GM21381 (cell line): ENCODE data around the gene DDX20.
"Not testable (repeated sequence)": the region's sequence is repeated elsewhere in the genome, so short reads cannot be mapped to it uniquely, and the experiment has no call there.

Experiments
- ATAC-seq: cut with Tn5 transposase; IDR thresholded peaks from one replicate; pipeline ENCODE4 v1.9.1; 2021; ENCODE audit warnings: mild to moderate bottlenecking, moderate library complexity; ENCODE audit not compliant: unreplicated experiment

The DDX20 gene

DNA sequence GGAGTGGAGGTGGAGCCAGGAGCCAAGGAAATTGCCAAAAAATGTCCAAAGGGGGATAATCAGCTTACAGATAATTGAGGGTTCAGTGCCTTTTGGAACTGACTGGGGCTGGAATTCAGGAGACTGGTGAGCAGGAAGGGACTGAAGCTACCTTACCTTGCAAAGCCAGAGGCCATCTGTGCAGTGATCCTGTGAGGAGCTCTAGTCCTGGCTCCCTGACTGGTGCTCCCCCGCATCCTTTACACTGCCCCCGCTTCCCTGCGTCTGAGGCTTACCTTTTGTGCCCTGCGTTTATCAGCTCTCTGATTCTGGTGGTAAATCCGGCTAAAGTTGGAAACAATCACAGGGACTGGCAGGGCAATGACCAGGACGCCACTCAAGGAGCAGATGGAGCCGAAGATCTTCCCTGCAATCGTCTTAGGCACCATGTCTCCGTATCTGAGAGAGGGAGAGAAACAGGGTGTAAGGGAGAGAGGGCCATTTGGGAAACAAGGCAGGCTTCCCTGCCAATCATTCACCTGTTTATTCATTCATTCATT, 31.0 kb downstream of the DDX20 start:
- no peak for ATAC-seq

DNA sequence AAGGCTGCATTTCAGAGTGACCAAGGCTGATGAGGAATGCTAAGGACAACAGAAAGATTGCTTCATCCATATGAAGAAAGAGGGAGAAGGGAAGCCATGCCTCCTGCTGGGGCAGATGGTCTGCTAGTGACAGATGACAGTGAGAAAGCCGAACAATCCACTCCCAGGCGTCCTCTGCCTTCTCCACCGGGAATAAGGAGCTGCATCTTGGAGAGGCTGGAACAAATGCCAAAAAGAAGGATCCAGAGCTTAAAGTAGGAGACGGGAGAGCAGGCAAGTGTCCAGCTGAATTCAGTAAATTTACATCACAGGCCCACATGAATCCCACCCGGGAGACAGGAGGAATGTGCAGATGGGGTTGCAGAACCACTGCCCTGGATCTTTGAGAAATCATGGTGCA, 33.4 kb downstream of the DDX20 start:
- ATAC-seq: no peak

DNA sequence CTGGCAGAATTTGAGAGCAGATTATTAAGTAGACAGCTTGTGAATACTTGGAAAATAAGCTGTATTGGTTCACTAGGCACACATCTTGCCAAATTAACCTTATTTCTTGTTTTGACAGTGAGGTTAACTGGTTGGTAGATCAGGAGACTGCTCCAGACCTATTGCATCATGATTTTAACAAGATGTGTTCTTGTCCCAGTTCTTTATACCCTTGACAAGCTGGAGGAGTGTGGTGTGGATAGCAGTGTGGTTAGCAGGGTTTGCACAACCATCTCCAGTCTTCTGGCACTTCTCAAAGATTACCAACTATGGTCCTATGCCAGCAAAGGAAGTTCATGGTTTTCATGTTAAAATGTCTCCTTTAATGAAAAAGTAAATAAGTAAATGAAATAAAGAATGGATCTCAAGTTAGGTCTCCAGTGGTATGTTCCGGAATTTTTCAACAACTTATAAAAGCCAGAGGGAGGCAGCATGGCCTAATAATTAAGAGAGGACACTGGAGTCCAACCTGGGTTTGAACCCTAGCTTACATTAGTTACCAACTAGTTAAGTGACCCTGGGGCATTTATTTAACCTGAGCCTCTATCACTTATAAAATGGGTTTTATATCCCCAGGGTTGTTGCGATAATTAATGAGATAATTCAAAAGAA, 34.1 kb downstream of the DDX20 start:
- ATAC-seq: no peak

DNA sequence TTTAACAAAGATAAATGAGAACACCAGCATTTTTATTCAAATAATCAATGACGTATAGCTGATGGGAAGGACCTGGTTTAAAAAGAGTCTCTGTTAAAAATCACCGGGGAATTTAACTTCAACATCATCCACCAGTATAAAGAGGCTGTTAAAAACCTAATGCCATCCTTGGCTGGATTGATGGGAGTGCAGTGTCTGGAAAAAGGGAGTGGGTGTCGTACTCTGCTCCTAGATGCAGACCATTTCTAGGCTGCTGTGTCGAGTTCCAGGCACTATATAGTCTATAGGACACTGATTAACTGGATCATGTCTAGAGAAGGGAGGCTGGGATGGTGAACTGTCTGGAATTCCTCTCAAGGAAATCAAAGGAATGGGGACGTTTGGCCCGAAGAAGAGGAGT, 36.1 kb downstream of the DDX20 start:
- ATAC-seq: no peak

- ATAC-seq: no peak
Observed at GRCh38 chr1:111792249-111792648, 36.5 kb downstream of the DDX20 start.

DNA sequence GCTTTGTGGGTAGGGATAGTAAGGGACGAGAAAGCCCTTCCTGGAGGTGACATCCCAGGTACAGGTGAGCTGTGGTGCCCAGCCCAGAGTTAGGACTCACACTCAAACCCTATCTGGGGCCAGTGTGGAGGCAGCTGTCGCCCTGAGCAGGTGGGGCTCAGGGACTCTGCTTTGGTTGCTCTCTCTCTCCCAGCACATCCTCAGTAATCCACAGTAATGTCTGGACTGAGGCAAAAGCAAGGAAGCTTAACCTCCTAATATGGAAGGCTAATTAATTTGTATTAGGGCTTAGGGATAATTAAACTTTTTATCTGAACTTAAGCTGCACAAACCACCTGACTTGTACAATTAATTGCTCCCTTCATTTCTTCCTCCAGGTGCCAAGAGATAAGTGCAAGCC, 38.2 kb downstream of the DDX20 start:
- ATAC-seq: no peak

DNA sequence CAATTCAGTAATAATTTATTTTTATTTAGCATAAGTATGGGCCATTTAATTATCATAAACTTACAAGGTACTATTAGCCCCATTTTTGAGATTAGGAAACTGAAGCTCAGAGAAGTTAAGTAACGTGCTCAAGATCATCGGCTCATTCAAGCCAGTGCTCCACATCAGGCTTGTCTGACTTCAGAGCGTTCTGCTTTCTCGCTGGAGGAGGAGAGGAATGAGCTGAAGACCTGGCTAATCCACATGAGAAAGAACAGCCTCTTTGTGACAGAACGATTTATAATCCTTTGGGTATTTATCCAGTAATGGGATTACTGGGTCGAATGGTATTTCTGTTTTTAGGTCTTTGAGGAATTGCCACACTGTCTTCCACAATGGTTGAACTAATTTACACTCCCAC, 39.7 kb downstream of the DDX20 start:
- ATAC-seq: no peak

GRCh38 chr1:111798580-111798979, 42.9 kb downstream of the DDX20 start:
- ATAC-seq: no peak

- ATAC-seq: not testable (repeated sequence)
Observed at GRCh38 chr1:111799722-111800121, 44.0 kb downstream of the DDX20 start.

DNA sequence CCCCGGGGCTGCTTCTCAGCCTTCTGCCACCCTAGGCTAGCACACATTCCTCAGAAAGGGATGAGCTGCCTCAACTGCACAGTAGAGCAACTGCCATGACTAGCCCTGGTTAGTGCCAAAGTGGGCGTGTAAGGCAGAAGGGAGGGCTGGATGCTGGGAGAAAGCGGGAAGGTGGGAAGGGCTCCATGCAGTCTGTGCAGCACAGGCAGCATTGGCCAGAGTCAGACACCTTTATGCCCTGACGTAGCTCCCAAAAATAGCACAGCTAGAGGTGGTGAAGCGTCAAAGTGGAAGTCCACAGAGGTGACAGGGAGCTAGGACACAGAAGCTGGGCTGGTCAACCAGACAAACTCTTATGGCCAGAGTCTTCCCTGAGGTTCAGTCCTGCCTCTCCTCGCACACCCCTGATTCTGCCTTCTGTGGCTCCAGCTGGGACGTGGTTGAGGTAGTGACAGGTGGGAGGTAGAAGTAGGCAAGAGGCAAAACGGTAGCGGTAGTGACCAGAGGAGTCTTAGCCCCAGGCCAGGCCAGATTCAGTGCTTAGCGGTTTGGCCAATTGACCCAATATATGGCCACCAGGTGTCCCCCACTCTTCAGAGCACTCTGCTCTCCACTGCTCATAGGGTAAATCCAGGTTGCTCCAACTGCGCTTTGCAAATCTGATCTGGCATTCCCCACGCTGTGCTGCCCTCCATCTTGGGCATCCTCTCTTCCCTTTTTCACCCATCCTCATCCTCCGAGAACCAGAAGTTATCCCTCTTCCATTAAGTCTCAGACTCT, 45.6 kb downstream of the DDX20 start:
- no peak for ATAC-seq

DNA sequence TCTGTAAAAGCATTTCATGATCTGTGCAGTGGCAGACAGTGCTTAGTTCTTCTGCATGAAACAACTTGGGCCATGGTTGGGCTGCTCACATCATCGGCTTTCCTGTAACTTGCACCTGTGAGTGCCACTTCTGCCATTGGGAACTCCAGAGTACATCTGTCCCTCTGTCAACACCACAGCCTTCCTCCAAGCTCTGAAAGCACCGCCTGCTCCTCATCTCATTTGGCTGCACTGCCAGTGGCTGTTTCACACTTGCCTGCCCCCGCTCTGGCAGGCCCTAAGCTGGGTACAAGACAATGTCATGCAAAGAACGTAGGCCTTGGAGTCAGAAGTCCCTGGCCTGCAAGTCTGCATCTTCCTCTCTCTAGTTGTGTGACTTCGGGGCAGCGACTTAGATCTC, 46.4 kb downstream of the DDX20 start:
- no peak for ATAC-seq

DNA sequence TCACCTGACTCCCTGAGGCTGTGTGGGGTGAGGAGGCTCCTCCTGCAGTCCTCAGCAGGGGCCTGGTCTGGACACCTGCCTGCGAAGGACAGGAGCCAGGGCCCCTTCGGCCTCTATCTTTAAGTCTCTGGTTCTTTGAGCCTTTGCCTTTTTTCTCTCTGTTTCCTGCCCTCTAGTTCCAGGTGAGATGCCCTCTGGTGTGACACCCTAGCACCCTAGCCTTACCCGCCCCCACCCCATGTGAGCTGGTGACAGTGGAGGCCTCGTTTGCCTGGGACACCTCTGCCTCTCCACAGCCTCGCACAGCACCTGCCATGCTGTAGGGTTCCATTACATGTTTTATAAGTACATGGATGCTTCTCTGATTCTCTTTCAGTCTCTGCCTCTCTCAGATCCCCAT, 47.3 kb downstream of the DDX20 start:
- no peak for ATAC-seq

- no peak for ATAC-seq
Observed at GRCh38 chr1:111803951-111804350, 48.2 kb downstream of the DDX20 start.

GRCh38 chr1:111804776-111805175, 49.1 kb downstream of the DDX20 start:
- no peak for ATAC-seq

DNA sequence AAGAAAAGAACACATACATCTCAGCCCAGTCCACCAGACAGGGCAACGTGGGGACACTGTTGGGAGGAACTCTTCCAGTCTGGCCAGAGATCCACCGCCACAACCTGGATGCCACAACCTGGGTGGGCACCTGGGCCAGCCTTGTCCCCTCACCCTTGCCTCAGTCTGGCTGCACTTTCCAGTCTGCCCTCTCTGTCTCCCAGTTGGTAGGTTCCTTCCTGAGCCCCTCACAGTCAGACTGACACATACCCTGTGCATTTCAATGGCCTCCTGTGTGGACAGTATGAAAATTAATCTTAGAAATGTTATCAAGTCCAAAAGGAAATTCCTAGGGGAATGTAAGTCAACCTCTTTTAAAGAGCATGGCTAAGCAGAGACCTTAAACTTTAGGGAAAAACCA, 49.5 kb downstream of the DDX20 start:
- no peak for ATAC-seq

DNA sequence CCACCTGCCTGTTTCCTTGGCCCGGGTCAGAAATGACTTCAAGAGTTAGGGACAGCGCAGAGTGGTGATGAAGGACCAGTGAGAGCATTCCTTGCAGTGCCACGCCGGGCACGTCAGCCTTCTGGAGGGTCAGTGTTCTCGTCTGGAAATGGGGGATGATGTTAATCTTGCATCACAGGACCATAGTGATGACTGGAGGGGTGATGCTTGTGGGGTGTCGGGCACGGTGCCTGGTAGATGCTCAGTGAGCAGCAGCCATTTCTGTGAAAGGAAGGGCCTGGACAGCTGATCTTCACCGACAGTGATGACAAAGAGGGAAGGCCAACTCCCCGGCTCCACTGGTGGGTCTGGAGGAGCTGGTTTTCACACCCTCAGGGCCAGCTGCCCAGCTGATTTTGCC, 56.2 kb downstream of the DDX20 start:
- ATAC-seq: no peak

- no peak for ATAC-seq
Observed at GRCh38 chr1:111812306-111812705, 56.6 kb downstream of the DDX20 start.

- no peak for ATAC-seq
Observed at GRCh38 chr1:111813440-111814304, 58.0 kb downstream of the DDX20 start.

GRCh38 chr1:111814305-111814628, 58.6 kb downstream of the DDX20 start:
- no peak for ATAC-seq

GRCh38 chr1:111814642-111815041, 58.9 kb downstream of the DDX20 start:
- ATAC-seq: no peak
